NB4 (cell line): ENCODE measurements around the gene SCARB2.

Experiments used
- CTCF ChIP-seq: IDR thresholded peaks from one replicate; pipeline ENCODE4 v1.5.1; 2012; ENCODE audit warnings: low read depth, low read length
- MAX ChIP-seq: IDR thresholded peaks from 2 replicates; pipeline ENCODE4 v1.6.1; 2011; ENCODE audit warnings: low read depth, low read length
- POLR2A ChIP-seq: IDR thresholded peaks from 2 replicates; pipeline ENCODE4 v1.6.1; 2011; ENCODE audit warnings: mild to moderate bottlenecking; ENCODE audit not compliant: insufficient read length; ENCODE audit errors: extremely low read depth

GRCh38 chr4:76238236-76238635 lies 24.6 kb upstream of the SCARB2 start:
- TF ChIP-seq POLR2A (no peak), CTCF (no peak), MAX (no peak)
